ENCODE measurements around the gene DIAPH2.

DNA sequence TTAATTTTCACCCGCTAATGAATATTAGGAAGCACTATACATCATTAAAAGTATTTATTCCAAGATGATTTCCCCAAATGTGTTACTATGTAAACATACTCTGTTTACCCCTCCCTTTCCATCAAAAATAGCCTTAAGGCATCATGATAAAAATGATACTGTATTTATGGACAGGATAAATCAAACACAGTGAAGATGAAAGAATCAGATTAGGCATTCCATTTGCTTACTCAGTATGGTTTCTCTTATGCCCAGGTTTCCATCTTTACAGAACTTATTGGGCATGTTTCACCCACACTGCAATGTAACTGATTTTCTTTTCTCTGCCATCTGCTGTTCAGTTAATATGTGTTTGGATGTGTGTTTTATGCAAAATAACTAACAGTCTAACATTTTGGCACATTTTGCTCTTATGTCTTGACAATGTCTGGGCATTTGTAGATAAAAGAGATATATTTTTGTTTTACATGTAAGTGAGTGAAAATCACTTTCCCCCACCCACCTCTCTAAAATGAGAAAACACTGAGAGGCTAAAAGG is 644.3 kb downstream of the DIAPH2 start:
- TF ChIP-seq, protein P1, sequence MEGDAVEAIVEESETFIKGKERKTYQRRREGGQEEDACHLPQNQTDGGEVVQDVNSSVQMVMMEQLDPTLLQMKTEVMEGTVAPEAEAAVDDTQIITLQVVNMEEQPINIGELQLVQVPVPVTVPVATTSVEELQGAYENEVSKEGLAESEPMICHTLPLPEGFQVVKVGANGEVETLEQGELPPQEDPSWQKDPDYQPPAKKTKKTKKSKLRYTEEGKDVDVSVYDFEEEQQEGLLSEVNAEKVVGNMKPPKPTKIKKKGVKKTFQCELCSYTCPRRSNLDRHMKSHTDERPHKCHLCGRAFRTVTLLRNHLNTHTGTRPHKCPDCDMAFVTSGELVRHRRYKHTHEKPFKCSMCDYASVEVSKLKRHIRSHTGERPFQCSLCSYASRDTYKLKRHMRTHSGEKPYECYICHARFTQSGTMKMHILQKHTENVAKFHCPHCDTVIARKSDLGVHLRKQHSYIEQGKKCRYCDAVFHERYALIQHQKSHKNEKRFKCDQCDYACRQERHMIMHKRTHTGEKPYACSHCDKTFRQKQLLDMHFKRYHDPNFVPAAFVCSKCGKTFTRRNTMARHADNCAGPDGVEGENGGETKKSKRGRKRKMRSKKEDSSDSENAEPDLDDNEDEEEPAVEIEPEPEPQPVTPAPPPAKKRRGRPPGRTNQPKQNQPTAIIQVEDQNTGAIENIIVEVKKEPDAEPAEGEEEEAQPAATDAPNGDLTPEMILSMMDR (conservative IDR thresholded peaks at IDR 0.05; ENCODE audit: low read length): no peak
- TF ChIP-seq EZH2phosphoT487 (IDR thresholded peaks at IDR 0.05; ENCODE audit: borderline replicate concordance): no peak
